Activated T-helper 1 cell treated with anti-CD3 and anti-CD28 coated beads, Interleukin-2, amount 50 U/mL, for 16 hours (primary cell): Measurements from ENCODE around the gene S100A2.

ENCODE experiments used
- DNase-seq, 2 donors: peaks; one replicate each; pipeline ENCODE4 v3.0.0-alpha.2; 2020; ENCODE audit warnings: low read depth in 1 of 2, low spot score in 1 of 2

Gene S100A2

GRCh38 chr1:153546796-153547559, 18.7 kb downstream of the S100A2 start:
- no peak for DNase-seq

GRCh38 chr1:153546371-153546770, 19.3 kb downstream of the S100A2 start:
- no peak for DNase-seq

GRCh38 chr1:153545067-153546055, 20.3 kb downstream of the S100A2 start, which contains the start of gene S100A4:
TSS of gene S100A4 (minus strand) at chr1:153545806. CDS start at chr1:153544794, 1,012 bp downstream.
- DNase-seq: peak; percentile 74 to 79

- no peak for DNase-seq
Observed at GRCh38 chr1:153544453-153545066, 21.1 kb downstream of the S100A2 start.

- no peak for DNase-seq
Observed at GRCh38 chr1:153543736-153544135, 21.9 kb downstream of the S100A2 start.

GRCh38 chr1:153542956-153543711, 22.5 kb downstream of the S100A2 start:
- no peak for DNase-seq

- no peak for DNase-seq
Observed at GRCh38 chr1:153541641-153542590, 23.7 kb downstream of the S100A2 start.

GRCh38 chr1:153540394-153541361, 25.0 kb downstream of the S100A2 start, which contains the start of gene S100A5:
TSS of gene S100A5 (minus strand) at chr1:153540934. CDS start at chr1:153540191, 743 bp downstream.
- DNase-seq: no peak

- no peak for DNase-seq
Observed at GRCh38 chr1:153539395-153540093, 26.1 kb downstream of the S100A2 start.

GRCh38 chr1:153538315-153538821, 27.3 kb downstream of the S100A2 start:
- DNase-seq: no peak

- no peak for DNase-seq
Observed at GRCh38 chr1:153537376-153537730, 28.3 kb downstream of the S100A2 start.

- no peak for DNase-seq
Observed at GRCh38 chr1:153536671-153537375, 28.8 kb downstream of the S100A2 start.

- peak; percentile 65 to 69 for DNase-seq
Observed at GRCh38 chr1:153536012-153536670, 29.5 kb downstream of the S100A2 start.

GRCh38 chr1:153535242-153536011, 30.2 kb downstream of the S100A2 start, which contains the start of gene S100A6:
TSS of gene S100A6 (minus strand) at chr1:153535991. CDS start at chr1:153535339, 652 bp downstream.
- DNase-seq: no peak

GRCh38 chr1:153534925-153535241, 30.8 kb downstream of the S100A2 start:
- no peak for DNase-seq
